ENCODE results near the gene EFR3B.
"Not testable (repeated sequence)": the region's sequence is repeated elsewhere in the genome, so short reads cannot be mapped to it uniquely, and the experiment has no call there.

DNA sequence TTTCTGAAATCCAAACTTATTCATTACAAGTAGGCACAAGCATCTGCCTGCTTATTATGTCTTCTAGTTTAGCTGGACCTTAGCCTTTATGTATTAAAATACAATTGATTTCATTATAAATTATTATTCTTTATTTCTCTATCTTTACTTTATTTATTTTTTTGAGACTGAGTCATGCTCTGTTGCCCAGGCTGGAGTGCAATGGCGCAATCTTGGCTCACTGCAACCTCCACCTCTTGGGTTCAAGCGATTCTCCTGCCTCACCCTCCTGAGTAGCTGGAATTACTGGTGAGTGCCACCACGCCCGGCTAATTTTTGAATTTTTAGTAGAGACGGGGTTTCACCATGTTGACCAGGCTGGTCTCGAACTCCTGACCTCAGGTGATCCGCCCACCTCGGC is 42.8 kb upstream of the EFR3B start:
- TF ChIP-seq POLR2A, EP300 (IDR thresholded peaks at IDR 0.05): not testable (repeated sequence)
- TF ChIP-seq, protein P1, sequence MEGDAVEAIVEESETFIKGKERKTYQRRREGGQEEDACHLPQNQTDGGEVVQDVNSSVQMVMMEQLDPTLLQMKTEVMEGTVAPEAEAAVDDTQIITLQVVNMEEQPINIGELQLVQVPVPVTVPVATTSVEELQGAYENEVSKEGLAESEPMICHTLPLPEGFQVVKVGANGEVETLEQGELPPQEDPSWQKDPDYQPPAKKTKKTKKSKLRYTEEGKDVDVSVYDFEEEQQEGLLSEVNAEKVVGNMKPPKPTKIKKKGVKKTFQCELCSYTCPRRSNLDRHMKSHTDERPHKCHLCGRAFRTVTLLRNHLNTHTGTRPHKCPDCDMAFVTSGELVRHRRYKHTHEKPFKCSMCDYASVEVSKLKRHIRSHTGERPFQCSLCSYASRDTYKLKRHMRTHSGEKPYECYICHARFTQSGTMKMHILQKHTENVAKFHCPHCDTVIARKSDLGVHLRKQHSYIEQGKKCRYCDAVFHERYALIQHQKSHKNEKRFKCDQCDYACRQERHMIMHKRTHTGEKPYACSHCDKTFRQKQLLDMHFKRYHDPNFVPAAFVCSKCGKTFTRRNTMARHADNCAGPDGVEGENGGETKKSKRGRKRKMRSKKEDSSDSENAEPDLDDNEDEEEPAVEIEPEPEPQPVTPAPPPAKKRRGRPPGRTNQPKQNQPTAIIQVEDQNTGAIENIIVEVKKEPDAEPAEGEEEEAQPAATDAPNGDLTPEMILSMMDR (IDR thresholded peaks at IDR 0.05) = not testable (repeated sequence)

All from ovary (tissue), 3 donors.